Bronchial epithelial cell (primary cell): ENCODE data around the gene FGF19. TPM values are rescaled to one million over a fixed set of nuclear protein-coding genes. Genes with fewer than 3 reads are reported as not detected.
A peak's percentile ranks its signal among the peaks of the same experiment; 100 is the strongest.

Experiments used
- DNase-seq: peaks from one replicate; pipeline ENCODE4 v3.0.0-alpha.2; 2010; ENCODE audit warnings: low read depth
- FAIRE-seq: peaks from 2 replicates; lab custom pipeline; 2011; peaks lifted over from hg19 to GRCh38; lab: Jason Lieb, UNC
- H3K27me3 ChIP-seq: 2 replicates; pipeline ENCODE4 v1.5.1; 2011; ENCODE audit warnings: low read length; ENCODE audit not compliant: control insufficient read depth, insufficient read depth
- H3K36me3 ChIP-seq: 2 replicates; pipeline ENCODE4 v1.5.1; 2011; ENCODE audit warnings: low read length; ENCODE audit not compliant: control insufficient read depth, insufficient read depth
- H3K4me3 ChIP-seq: 2 replicates; pipeline ENCODE4 v1.5.1; 2011; ENCODE audit warnings: mild to moderate bottlenecking, low read depth, low read length, control low read depth
- total RNA-seq: library from RNA; depleted of rRNA; stranded (reverse); fragments of >200 nt; gene quantifications from 2 replicates; pipeline ENCODE4 v1.2.1, GENCODE V29; 2014
- TF ChIP-seq, protein P1 (sequence below): IDR thresholded peaks from 2 replicates; pipeline ENCODE4 v1.5.1; 2011; ENCODE audit warnings: mild to moderate bottlenecking, moderate library complexity, low read length, control low read depth, inconsistent platforms; ENCODE audit not compliant: insufficient read depth, severe bottlenecking

Gene FGF19
- total RNA-seq, 1 donor from 2014 or later = not detected

DNA sequence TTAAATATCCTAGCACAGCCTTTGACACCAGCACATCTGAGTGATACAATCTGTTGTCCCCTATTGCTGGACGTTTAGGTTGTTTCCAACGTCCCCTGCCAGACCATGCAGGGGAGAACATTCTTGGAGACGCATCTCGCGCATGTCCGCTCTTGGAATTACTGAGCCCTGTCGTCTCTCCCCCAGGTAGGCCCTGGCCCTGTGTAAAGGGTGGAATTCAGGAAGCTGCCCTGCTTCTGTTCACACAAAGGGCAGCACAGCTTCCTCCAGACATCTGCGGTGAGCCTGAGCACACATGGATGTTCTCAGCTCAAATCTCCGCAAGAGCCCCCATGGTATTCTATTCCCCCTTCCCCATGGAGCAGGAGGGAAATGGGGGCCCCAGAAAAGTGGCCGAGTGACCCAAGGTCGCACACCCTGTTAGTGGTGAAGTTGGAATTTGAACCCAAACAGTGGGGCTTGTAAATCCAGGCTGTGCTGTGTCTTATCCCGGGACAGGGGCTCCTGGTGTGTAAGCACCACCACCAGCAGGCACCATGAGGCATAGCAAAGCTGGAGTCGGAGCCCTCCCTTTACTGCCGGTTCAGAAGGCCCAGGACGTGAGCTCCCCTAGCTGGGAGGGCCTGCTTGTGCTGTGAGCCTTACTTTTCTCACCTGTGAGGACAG, 5.0 kb upstream of the FGF19 start:
- FAIRE-seq (no peak), DNase-seq (no peak)
- H3K4me3 ChIP-seq = no peak overlapping the region
- TF ChIP-seq, protein P1, sequence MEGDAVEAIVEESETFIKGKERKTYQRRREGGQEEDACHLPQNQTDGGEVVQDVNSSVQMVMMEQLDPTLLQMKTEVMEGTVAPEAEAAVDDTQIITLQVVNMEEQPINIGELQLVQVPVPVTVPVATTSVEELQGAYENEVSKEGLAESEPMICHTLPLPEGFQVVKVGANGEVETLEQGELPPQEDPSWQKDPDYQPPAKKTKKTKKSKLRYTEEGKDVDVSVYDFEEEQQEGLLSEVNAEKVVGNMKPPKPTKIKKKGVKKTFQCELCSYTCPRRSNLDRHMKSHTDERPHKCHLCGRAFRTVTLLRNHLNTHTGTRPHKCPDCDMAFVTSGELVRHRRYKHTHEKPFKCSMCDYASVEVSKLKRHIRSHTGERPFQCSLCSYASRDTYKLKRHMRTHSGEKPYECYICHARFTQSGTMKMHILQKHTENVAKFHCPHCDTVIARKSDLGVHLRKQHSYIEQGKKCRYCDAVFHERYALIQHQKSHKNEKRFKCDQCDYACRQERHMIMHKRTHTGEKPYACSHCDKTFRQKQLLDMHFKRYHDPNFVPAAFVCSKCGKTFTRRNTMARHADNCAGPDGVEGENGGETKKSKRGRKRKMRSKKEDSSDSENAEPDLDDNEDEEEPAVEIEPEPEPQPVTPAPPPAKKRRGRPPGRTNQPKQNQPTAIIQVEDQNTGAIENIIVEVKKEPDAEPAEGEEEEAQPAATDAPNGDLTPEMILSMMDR = no peak
- peaks cover 7% of the 10 kb centered on the region for H3K27me3 ChIP-seq
- no peaks in the 10 kb centered on the region for H3K36me3 ChIP-seq

DNA sequence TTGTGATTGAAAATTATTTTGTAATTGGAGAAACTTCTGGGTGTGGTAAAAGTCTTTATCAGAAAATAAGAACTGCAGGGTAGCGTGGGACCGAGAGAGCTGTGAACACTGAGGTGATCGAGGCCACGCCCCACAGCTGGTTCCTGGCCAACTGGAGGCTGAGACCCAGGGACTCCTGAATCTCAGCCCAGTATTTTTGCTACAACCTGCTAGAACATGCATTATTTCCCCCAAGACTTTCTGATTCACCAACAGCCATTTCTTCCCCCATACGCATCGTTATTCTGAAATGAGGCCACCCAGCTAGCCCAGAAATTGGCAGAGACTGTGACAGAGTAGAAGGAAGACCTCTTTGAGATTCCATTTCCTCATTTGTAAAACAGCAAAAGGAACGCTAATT, 3.4 kb upstream of the FGF19 start:
- FAIRE-seq = no peak
- Histone ChIP-seq H3K4me3 (no peak overlapping the region), H3K36me3 (no peaks in the 10 kb centered on the region), H3K27me3 (peaks cover 17% of the 10 kb centered on the region)
- TF ChIP-seq, protein P1 = no peak
- peak; percentile 91 for DNase-seq

DNA sequence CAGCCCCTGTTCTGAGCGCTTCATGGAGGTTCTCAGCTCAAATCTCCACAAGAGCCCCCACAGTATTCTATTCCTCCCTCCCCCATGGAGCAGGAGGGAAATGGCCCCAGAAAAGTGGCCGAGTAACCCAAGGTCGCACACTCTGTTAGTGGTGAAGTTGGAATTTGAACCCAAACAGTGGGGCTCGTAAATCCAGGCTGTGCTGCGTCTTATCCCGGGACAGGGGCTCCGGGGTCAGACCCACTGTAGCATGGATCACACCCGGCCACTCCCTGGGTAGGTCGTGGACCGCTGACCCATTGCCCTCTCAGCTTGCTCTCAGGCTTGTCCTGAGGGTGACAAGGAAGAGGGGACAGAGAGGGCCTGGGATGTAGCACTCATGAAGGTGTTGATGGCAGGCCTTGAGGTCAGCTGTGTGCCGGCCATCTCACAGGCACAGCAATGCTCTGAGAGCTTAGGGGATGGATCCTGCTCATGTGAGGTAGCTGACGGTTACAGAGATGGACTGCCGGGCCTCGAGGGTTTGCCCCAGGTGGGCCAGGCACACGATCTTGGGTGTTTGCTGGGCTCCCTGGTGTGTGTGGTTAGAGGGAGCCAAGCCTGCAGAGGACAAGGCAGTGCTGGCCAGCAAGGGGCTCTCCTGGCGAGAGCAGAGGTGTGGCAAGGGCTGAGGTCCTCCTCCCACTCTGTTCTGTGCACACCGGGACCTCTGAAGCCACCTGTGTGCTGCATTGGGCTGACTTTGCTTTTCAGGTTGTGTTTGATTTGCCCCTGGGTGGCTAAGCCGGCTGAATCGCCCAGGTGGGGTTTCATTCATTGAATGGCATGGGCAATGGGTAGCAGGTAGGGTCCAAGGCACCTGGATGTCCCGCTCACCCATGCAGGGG, 2.3 kb upstream of the FGF19 start:
- DNase-seq (no peak), FAIRE-seq (no peak)
- TF ChIP-seq, protein P1 = no peak
- Histone ChIP-seq H3K36me3 (no peaks in the 10 kb centered on the region), H3K4me3 (no peak overlapping the region), H3K27me3 (peaks cover 20% of the 10 kb centered on the region)

DNA sequence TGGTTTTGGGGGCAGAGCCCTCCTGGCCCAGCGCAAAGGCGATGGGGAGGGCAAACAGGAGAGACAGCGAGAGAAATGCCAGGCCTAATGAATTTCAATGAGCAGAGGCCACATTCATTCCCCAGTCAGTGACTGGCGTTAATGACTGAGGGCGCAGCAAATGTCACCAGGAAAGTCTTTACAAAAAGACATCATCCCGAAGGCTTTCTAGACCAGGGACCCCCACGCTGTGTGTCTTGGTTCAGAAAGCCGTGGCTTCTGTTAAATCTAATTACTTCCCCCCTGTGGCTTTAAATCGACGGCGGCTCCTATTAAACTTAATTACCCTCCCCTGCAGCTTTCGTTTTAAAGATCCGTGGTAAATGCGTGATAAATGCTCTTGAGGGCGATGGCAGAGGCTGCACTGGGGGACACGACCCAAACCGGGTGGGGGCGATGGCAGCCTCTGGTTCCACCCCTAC, 1.6 kb upstream of the FGF19 start:
- no peaks in the 10 kb centered on the region for H3K36me3 ChIP-seq
- no peak for FAIRE-seq
- TF ChIP-seq, protein P1 = no peak
- no peak for DNase-seq
- H3K27me3 ChIP-seq = peaks cover 20% of the 10 kb centered on the region
- no peak overlapping the region for H3K4me3 ChIP-seq

DNA sequence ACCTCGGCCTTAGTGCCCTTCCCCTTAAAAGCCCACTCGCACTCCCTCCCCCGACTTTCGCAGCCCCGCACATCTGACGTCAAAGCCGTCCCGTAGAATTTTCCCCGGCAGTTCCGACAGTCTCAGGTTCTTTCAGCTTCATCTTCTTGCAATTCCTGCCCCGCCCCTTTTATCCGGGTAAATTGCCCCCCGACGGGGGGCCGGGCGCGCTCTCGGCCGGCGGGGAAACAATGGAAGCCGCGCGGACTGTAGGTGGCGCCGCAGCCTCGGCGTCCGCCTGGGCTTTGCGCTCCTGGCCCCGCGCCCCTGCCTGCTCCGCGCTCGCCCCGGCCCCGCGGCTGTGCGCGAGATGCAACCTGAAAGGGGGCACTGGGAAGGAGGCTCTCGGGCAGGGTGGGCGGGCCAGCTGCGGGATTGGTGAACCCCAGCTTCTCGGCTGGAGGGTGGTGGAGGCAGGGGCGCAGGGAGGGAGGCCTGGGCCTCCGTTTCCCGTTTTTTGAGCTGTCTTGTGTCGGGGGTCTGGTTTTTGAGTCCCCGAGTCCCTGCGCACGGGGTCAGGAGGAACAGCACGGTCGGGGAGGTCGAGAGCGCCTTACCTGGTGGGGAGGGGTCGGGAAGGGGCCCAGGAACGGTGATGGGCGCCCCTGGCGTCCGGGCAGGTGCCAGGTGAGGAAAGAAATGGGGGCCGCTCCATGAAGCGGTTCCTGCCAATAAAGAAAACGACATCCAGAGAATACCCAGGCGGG, 859 bp upstream of the FGF19 start:
- DNase-seq (no peak), FAIRE-seq (no peak)
- TF ChIP-seq, protein P1 = peak; percentile 65
- H3K36me3 ChIP-seq = no peaks in the 10 kb centered on the region
- no peak overlapping the region for H3K4me3 ChIP-seq
- peaks cover 20% of the 10 kb centered on the region for H3K27me3 ChIP-seq
